Esophagus squamous epithelium (tissue), 5 donors: Measurements from ENCODE around the gene SLC27A2. TPM values are rescaled to one million over a fixed set of nuclear protein-coding genes. Genes with fewer than 3 reads are reported as not detected.

Experiments used
- DNase-seq: peaks from one replicate; lab custom pipeline; 2025; lab: John Stamatoyannopoulos, UW
- H3K27ac ChIP-seq, 4 donors: fragments of 200-600 bp; sonication (generic); one replicate each; pipeline ENCODE4 v1.5.1; 2016 to 2019; ENCODE audit warnings: mild to moderate bottlenecking in 1 of 4
- H3K27me3 ChIP-seq, 4 donors: fragments of 200-600 bp; sonication (generic); 1 replicate in 3 of 4; 2 replicates in 1 of 4; pipeline versions ENCODE4 v1.5.1 to v1.6.0; 2017 to 2021; ENCODE audit warnings: antibody characterized with exemption in 1 of 4
- H3K36me3 ChIP-seq, 3 donors: fragments of 200-600 bp; sonication (generic); one replicate each; pipeline ENCODE4 v1.5.1; 2016 to 2019
- H3K4me1 ChIP-seq, 3 donors: fragments of 200-600 bp; sonication (generic); one replicate each; pipeline ENCODE4 v1.5.1; 2017 to 2019
- H3K4me3 ChIP-seq, 4 donors: fragments of 200-600 bp; sonication (generic); 1 replicate in 3 of 4; 2 replicates in 1 of 4; pipeline ENCODE4 v1.5.1; 2016 to 2019; ENCODE audit warnings: mild to moderate bottlenecking in 2 of 4, moderate library complexity in 1 of 4
- H3K9me3 ChIP-seq, 3 donors: fragments of 200-600 bp; sonication (generic); one replicate each; pipeline ENCODE4 v1.5.1; 2016 to 2019
- CTCF ChIP-seq, 6 experiments: fragments of 450-650 bp in 4 of 6; fragments of 200-600 bp in 2 of 6; sonication (generic) in 2 of 6; IDR thresholded peaks; one replicate each; pipeline ENCODE4 v1.5.1; 2016 to 2019; ENCODE audit warnings: antibody characterized with exemption in 6 of 6, mild to moderate bottlenecking in 4 of 6, moderate library complexity in 4 of 6
- POLR2A ChIP-seq, 4 donors: fragments of 450-650 bp; IDR thresholded peaks; one replicate each; pipeline ENCODE4 v1.6.1; 2017; ENCODE audit warnings: antibody characterized with exemption in 4 of 4, mild to moderate bottlenecking in 4 of 4, moderate library complexity in 3 of 4
- WGBS, 2 donors: methylation state at CpG; one replicate each; pipeline ENCODE4 v1.1.5; 2018; 5-methylcytosine and 5-hydroxymethylcytosine counted together
- intact Hi-C: fragments of 100-400 bp; cut with DNase I; formaldehyde crosslinking; loops from one replicate; pipeline ENCODE4 v1.15.0; 2022
- total RNA-seq, 4 donors: library from RNA; depleted of rRNA; stranded (reverse); fragments of >200 nt; gene quantifications; one replicate each; pipeline ENCODE4 v1.1.0, GENCODE V29; 2016
- donor health status: DM: yes; HTN: yes; CAD: no.

The SLC27A2 gene
- total RNA-seq, 4 donors from 2014 or later, result 2.2 to 9.4 (median 3.8) TPM

DNA sequence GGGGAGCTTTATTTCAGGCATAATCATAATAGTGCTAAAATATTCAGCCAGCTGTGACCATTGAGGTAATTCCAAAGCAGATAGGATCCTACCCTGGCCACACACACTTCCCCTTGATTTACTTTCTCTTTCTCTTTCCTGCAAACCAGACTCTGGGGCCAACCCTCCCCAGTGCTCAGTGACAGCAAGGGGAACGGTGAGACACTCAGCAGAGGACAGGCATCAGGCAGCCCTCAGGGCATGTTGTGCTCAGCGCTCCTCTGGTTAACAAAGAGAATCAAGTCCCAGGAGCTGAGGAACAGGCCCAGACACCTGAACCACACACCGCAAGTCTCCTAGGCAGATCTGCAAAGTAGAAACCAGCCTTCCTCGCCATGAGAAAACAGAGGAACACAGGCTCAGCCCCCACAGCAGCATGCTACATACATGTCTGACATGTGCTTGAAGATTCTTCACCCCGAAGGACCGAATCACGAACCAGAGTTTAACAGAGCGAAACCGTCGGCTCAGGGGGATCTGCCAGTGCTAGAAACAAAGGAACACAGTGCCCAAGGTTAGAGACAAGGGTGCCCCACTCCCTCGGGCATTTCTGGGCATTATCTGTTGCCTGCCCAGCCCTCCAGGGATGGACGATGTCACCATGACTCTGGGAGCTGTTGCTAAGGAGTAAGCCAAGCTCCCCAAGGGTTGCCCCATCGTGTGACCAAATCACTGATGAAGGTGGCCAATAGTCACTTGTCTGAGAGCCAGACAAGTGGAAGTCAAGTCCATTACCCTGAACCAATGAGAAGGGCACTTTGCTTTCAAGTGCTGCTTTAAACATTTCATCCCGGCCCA, 66.0 kb downstream of the SLC27A2 start:
- Histone ChIP-seq H3K4me1 (peaks cover 10 to 15% (median 10%) of the 10 kb centered on the region in 3 donors), H3K27ac (peak overlapping the region; percentile 19 to 46 (median 26)), H3K4me3 (peak overlapping the region in 1 of 4 donors; percentile 13), H3K9me3 (no peaks in the 10 kb centered on the region), H3K36me3 (no peaks in the 10 kb centered on the region), H3K27me3 (no peaks in the 10 kb centered on the region)
- DNase-seq, result no peak
- TF ChIP-seq POLR2A (IDR thresholded peaks at IDR 0.05) (no peak), CTCF (IDR thresholded peaks at IDR 0.05) (no peak)
- 61 to 66% methylated on average over 8 to 14 of the region's 14 CpGs for WGBS, 2 donors
- intact Hi-C loops, result no loop called here

DNA sequence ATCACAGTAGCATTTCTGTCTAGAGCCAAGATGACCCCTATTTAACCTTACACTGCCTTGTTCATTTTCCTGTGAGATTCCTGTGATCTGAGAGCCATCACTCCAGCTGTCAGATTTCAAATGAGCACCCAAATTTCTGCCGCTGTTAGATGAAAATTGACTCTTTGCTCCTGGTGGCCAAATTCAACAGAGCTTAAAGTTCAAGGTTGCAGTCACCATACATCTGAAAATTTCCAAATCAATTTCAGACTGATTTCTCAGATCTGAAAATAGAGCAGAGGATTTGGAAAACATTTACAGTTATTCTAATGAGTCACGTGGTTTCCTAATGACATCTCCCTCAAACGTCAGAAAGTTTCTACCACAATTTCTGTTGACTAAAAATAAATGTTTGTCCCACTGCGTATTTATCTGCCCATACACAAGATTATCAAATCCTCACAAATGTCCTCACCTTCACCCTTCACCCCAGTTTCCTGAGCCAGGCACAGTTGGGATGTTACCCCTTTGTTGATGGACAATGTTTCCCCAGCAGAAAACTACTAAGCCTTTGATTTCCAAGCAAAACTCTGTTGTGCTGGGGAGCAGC, 67.1 kb downstream of the SLC27A2 start:
- intact Hi-C loops, result no loop called here
- H3K27me3 ChIP-seq, result no peaks in the 10 kb centered on the region
- H3K36me3 ChIP-seq, result no peaks in the 10 kb centered on the region
- TF ChIP-seq CTCF (IDR thresholded peaks at IDR 0.05) (no peak), POLR2A (IDR thresholded peaks at IDR 0.05) (no peak)
- no peak for DNase-seq
- H3K9me3 ChIP-seq, result no peaks in the 10 kb centered on the region
- H3K27ac ChIP-seq, result no peak overlapping the region
- WGBS, 2 donors, result 50 to 64% methylated on average over 4 of the region's 4 CpGs
- no peak overlapping the region for H3K4me3 ChIP-seq
- peaks cover 10 to 15% (median 10%) of the 10 kb centered on the region in 3 donors for H3K4me1 ChIP-seq

DNA sequence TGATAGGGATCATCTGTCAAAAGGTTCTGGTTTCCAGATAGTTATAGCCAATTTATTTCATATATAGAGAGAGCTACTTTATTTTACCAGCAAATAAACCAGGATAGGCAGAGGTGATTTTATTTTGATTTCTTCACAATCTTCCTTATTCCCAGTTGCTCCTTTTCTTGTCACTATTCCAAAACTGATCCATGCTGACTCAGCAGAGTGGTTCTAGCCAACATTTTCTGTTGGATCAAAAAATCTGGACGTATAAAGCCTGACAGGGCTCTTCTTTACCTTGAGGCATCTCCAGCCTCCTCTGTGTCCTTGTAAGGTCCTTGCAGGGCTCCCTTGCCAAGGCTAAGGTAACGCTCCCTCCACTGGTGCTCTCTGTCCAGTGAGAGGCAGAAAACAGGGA, 67.7 kb downstream of the SLC27A2 start:
- WGBS, 2 donors, result 44 to 63% methylated on average over 1 to 2 of the region's 2 CpGs
- no peaks in the 10 kb centered on the region for H3K27me3 ChIP-seq
- peaks cover 10 to 21% (median 10%) of the 10 kb centered on the region in 3 donors for H3K4me1 ChIP-seq
- TF ChIP-seq POLR2A (IDR thresholded peaks at IDR 0.05) (no peak), CTCF (IDR thresholded peaks at IDR 0.05) (no peak)
- no peak overlapping the region for H3K4me3 ChIP-seq
- H3K9me3 ChIP-seq, result no peaks in the 10 kb centered on the region
- intact Hi-C loops, result no loop called here
- H3K27ac ChIP-seq, result no peak overlapping the region
- no peak for DNase-seq
- H3K36me3 ChIP-seq, result no peaks in the 10 kb centered on the region

DNA sequence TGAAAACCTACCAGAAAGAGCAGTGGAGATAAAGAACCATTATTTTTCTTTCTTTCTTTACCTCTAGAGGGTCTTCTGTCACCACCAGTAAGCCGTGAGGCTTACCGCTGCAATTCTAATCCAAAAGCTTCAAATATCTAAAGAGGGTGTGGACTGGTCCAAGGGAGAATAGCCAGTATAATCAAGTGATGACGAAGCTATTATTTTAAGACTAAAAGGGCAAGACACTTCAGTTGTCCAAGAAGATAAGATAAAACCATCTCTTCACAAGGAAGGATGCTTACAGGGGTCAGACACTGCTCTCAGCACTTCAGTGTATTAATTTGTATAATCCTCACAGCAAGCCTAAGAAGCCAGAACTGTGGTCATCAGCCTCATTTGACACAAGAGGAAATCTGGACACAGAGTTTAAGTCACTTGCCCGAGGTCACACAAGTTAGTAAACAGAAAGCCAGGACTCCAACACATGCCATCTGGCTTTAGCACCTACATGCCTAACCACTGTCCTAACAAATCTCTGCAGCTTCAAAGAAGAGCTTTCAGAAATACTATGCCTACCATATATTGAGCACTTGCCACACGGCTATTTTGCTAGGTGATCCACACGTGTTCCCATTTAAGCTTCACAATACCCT, 68.9 kb downstream of the SLC27A2 start:
- intact Hi-C loops, result no loop called here
- Histone ChIP-seq H3K27me3 (no peaks in the 10 kb centered on the region), H3K4me1 (peaks cover 10 to 22% (median 10%) of the 10 kb centered on the region in 3 donors), H3K27ac (no peak overlapping the region), H3K4me3 (no peak overlapping the region), H3K9me3 (no peaks in the 10 kb centered on the region), H3K36me3 (no peaks in the 10 kb centered on the region)
- no peak for DNase-seq
- 73 to 83% methylated on average over 5 to 6 of the region's 6 CpGs for WGBS, 2 donors
- no peak for TF ChIP-seq POLR2A (IDR thresholded peaks at IDR 0.05)
- no peak for TF ChIP-seq CTCF (IDR thresholded peaks at IDR 0.05)
